Renal cortical epithelial cell (primary cell): ENCODE measurements around the gene MGAT5. TPM values are rescaled to one million over a fixed set of nuclear protein-coding genes. Genes with fewer than 3 reads are reported as not detected.

Source experiments
- DNase-seq: peaks from one replicate; pipeline ENCODE4 v3.0.0-alpha.2; 2011; ENCODE audit warnings: low read depth
- total RNA-seq: library from RNA; depleted of rRNA; stranded (reverse); fragments of >200 nt; gene quantifications from 2 replicates; pipeline ENCODE4 v1.2.3, GENCODE V29; 2014

Gene MGAT5
- total RNA-seq, 1 donor from 2014 or later: 39.1 TPM

DNA sequence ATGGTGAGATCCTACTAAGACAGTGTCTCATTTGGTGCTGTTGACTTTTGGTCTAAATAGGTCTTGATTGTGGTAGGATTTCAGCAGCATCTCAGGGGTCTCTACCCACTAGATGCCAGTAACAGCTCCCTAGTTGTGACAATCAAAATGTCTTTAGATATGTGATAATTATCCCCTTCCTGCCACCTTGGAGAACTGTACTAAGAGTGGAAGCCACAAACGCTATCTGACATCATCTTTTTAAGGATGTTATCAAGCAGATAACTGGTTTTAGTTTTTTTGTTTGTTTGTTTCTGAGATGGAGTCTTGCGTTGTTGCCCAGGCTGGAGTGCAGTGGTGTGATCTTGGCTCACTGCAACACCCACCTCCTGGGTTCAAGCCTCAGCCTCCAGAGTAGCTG, 3.1 kb downstream of the MGAT5 start:
- no peak for DNase-seq

DNA sequence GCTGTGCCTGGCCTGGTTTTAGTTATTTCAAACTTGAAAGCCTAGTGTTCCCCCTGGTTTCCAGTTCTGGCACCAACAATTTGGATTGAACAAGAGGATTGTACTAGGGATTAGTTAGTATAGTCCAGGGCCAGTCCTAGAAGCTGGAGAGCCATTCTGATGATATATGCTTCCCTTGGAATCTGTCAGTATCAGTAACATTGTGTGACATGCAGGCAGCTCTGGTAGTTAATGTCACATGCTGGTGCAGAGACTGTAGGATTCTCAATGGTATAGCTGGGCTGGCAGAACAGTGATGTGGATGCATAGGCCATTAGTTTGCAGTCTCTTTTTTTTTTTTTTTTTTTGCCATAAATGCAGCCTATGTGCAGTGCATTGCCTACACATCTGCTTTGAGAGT, 3.6 kb downstream of the MGAT5 start:
- no peak for DNase-seq

DNA sequence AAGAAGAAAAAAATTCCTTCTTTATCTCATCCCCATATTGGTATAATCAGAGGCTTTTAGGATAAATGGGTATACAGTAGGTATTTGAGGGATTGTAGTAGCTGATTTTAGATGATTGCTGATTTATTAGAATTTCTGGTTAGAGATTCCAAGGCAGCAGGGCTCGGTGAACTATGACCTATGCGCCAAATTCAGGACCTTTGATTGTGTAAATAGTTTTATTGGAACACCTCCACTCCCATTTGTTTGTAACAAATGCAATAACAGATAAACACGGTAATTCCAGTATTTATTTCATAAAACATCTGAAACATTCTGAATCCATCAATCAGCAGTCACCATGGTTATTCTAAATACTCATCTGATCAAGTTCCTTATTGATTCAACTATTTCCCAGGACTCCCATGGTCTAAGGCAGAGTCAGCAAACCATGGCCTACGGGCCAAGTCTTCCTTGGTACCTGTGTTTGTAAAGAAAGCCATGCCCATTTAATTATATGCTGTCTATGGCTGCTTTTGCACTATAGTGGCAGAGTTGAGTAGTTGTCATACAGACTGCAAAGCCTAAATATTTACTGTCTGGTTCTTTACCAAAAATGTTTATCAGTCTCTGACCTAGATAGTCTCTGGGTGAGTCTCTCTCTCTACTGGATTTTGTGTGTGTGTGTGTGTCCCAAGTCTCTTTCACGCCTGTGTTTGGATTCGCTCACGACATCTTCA, 4.3 kb downstream of the MGAT5 start:
- DNase-seq: no peak

DNA sequence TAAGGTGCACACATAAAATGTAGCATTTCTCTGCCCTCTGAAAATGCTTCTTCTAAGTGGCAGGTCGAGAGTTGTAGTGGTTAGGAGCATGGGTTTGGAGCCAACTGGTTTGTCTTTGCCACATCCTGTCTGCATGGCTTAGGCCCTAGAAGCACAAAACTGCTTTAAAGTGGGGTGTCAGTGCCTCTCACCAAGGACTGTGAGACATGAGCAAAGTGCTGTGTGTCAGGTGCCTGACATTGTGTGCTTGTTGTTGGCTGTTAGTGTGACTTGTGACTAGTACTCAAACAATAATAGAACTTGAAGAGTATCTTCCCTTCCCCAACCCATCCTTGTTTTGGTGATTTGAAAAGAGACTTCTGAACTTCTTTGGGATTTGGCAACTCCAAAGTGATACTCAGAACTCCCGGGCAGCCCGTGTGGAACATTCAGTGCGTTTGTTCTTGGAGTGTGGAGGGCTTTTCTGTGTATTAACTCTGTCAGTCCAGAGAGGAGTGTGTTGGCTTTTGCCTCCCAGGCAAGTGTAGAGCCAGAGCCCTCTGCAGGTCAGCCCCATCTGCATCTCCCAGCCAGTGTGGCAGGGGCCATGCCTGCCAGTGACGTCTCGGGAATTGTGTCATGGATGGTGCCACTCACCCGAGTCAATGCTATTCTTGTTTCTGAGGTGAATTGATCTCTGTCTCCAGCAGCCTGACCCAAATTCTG, 5.0 kb downstream of the MGAT5 start:
- no peak for DNase-seq

DNA sequence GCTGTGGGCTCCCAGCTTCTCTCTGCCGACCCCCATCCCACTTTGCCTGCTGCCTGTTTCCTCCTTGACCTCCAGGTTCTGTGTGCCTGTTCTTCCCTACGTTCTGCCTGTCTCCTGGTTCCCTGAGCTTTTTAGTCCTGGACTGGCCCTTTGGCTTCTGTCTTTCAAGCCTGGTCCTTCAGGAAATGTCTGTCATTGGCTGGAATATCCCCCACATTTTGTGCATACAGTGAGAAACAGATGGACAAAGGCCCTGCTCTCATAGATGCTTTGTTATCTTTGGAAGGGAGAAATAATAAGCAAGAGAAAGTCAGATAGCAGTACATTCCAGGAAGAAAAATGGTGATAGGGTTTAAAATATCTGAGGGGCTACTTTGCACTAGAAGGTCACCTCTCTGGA, 5.7 kb downstream of the MGAT5 start:
- no peak for DNase-seq

DNA sequence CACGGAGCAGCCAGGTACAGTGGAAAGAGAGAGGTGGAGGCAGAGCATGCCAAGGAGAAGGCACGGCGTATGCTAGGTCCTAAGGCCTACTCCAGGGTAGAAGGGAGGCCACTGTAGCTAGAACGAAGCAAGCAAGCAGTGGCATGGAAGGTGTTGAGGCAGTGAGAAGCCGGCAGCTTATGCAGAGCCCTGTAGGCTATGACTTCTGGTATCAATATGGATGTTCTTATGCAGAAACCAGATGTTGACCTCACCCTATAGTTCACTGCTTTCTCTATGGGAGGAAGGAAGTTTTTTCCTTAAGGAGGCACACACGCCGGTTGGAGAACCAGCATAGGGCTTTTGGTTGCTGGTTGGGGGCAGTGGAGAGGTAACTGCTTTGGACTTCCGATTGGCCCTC, 6.1 kb downstream of the MGAT5 start:
- no peak for DNase-seq

DNA sequence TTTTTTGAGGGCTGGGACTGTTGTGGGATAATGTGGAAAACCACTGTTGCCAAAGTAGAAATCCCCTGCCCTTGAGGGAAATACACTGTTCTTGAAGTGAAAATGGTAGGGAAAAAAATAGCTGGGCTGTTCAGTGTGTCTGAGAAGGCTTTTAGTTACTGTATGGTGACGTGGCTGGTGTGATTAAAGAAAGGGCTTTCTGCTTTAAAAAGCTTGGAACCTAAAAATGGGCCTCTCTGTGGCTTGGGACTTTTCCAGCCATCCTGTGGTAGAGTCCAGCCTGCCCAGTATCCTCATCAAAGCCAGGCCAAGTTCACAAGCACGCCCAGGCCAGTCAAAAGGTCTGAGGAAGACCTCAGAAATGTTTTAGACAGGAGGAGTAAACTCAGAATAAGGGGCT, 6.8 kb downstream of the MGAT5 start:
- DNase-seq: peak; percentile 12

DNA sequence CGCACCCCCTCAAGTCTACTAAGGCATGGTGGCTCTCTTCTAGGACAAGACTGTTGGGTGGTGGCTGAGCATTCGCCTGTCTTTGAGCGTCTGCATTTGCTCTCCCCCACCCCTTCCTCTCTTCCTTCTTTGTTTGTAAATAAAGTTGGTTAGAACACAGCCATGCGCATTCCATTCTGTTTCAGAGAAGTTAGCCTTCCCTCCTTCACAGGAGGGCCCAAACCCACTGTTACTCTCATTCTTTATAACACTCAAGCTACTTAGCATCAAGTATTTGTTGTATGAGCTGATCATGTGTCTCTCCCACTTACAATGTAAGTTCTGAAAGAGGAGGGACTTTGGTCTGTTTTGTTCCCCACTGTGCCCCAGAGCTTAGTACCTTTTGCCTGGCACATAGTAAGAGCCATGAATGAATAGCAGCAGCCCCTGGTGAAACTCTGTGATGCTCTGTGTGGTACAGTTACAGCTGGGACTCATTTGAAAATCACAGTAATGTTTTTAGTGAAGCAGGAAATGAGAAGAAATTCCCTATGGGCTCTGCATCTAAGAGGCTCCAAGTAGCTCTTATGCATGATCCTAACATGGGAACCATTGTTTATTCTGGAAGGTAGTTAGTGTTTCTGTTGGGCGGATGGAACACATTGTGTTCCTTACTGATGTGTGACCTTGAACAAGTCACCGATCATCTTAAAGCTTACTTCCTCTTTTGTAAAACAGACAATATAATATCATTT, 7.7 kb downstream of the MGAT5 start:
- DNase-seq: no peak

DNA sequence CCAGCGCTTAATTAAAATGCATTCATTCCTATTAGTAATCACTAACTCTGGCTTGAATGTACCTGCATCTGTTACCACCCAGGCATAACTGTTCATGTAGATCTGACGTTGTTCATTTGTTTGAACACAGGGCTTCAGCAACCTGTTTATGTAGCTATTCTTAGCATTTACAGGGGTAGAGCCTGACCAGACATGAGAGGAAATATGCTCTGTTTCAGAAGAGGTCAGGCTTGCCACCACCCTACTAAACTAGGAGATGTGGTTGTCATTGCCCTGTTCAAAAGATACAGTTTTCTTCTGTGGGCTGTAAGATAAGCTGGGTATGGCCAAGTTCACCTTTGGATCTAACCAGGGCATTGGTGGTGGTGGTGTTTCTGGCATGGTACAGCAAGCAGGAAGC, 8.8 kb downstream of the MGAT5 start:
- no peak for DNase-seq

DNA sequence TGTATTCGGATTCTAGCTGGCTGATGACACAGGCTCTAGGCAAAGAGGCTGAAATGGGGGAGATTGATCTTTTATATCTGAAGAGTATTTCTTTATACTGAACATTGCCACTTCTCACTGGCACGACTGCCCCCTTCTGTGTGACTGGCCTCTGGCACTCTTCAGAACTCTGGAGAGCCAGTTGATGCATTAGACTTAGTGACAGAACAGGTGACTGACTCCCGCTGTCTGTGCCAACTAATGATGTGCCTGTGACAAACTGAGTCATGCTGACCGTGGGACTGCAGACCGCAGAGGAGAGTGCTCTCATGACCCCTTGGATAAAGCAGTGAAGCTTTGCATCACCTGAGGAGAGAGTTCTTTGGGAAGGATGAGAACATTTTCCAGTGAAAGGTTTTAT, 14.4 kb downstream of the MGAT5 start:
- peak; percentile 63 for DNase-seq

DNA sequence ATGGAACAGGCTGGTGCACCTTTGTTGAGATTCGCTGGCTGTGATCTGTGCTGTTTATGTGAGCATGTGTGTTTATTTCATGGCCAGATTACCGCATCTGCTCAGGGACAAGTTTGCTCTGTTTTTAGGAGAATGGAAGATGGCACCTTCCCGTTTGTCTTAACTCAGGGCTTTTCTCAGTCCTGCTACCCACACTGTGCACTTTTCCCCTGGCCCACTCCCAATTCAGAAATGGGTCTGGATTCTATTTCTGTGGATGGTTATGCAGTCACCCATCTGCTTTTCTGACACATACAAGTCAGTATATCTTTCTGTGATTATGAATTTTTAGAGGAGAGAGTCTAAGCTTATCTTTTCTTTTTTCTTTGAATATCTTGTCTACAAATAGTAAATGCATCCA, 15.4 kb downstream of the MGAT5 start:
- DNase-seq: no peak

DNA sequence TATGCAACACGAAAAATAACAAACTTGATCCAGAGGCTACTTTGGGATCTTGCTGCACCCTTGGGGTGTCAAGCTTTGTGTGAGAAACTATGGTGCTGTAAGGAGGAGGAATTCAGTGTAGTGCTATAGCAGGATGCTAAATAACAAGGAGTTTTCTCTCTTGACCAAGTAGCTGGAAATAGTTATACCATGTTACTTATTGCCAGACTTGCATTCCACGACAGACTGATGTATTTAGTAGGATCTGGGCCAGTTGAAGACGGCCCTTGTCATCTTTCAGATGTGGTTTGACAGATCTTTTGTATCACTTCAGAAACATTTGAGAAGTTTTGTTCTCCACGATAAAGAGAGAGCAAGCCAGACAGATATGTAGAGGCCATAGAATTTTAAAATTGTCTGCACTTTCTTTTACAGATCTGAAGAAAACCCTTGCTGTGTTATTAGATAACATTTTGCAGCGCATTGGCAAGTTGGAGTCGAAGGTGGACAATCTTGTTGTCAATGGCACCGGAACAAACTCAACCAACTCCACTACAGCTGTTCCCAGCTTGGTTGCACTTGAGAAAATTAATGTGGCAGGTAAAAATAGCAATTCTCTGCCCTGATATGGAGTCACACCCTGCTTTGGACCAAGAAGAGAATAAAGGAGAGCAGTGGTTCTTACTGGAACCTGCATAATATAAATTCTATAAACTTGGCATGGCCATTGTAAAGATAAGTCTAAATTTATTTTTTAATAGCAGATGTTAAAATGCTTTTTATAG, 16.3 kb downstream of the MGAT5 start:
- DNase-seq: peak; percentile 30

DNA sequence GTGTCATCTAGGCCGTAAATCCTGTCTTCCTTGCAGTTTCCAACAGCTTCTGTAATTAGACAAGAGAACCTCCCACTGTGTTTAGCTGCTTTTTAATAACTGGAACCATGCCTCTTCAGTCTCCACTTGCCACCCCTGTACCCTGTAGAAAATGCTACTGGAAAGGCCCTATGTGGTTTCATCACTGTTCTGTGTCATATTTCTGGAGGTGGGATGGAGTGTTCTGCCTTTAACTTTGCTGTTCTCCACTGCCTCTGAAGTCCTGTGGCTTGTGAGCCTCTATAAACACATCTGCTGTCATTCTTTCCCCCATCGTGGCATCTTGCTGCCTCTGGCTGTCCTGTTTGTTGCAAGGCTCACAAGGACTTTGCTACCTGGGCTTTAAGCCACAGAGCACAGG, 17.9 kb downstream of the MGAT5 start:
- DNase-seq: no peak

DNA sequence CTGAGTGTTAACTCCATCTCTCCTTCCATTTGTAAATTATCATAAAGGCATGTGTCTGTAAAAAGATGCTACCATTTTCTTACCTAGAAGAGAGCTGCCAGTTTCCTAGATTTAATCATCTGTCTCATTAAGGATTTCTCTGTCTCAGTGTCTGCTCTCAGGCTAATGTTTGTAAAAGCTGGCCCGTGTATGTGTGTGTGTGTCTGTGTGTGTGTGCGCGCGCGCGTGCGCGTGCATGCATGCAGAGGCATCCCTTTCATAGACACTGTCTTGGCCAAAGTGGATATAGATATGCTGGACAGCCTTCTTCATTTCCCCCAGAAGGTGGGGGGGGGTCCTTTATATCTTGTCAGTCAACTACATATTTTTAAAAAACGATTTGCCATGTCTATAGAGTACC, 18.9 kb downstream of the MGAT5 start:
- DNase-seq: no peak

DNA sequence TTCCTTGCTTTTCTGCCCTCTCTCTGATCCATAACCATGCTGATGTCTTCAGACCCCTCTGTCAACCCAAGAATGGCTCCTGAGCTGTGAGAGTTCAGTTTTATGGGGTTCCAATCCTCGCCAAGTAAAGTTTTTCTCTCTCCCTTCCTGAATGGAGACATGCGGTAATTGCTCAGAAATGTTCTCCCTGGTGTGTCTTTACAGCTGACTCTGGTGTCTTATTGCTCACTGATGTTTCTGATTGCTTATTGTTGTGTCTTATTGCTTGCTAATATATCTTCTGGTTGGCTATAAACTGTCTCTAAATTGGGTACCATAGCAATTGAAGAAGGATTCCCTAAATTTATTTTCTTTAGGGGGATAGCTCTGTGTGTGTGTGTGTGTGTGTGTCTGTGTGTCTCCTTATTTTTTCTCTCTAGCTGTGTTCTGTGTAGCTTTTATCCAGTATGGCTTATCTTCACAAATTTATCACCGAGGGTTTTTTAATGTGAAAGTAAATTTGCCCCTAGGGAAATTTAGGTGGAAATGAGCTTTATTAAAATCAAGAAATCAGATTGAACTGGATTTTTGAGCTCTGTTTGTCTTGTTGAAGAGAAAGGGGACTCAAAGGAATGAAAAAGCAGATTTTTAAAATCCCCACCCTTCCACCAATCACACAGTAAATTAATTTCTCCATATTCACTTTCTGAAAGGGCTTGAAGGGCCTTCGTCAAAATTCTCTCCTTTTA, 19.5 kb downstream of the MGAT5 start:
- DNase-seq: no peak

DNA sequence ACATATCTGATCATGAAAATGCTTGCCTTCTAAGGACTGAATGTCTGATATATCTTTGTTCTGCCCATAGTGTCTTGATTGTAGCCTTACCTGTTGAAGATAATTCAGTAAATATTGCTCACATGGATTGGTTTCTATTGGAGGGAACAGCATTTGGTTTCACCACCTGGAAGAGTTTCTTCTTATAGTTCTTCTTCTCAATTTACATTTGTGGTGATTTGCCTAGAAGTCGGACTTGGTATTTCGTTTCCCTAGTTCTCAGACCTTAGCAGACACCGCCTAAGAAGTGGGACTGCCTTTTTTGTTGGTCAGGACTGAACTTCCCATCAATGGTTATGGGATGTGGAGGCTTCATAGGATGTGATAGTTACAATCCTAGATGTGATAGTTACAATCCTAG, 20.2 kb downstream of the MGAT5 start:
- DNase-seq: no peak

DNA sequence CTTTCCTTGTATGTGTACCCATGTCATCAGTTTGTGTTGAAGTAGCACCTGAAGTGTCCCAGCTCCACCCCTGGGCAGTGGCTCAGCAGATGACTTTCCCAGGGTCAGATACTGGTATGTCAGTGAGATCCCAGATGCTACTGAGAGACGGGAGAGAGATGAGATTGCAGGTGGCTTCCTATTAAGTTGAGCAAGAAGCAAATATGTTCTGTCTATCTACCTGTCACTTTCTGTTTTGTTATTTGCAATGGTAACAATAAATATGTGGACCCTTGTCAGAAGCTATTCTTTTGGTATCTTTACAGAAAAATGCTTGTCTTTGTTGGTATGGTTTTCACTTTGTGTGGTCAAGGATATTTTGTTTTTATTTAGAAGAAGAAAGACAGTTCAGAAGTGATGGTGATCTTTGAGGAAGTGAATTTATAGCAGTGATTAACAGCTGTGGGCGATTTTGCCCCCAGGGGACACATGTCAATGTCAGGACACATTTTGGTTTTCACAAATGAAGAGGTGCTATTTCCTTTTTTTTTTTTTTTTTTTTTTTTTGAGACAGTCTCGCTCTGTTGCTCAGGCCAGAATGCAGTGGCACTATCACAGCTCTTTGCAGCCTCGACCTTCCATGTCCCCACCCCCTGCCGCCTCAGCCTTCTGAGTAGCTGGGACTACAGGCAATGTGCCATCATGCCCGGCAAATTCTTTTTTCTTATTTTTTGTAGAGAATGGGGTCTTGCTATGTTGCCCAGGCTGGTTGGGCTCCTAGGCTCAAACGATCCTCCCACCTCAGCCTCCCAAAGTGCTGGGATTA, 21.4 kb downstream of the MGAT5 start:
- no peak for DNase-seq

DNA sequence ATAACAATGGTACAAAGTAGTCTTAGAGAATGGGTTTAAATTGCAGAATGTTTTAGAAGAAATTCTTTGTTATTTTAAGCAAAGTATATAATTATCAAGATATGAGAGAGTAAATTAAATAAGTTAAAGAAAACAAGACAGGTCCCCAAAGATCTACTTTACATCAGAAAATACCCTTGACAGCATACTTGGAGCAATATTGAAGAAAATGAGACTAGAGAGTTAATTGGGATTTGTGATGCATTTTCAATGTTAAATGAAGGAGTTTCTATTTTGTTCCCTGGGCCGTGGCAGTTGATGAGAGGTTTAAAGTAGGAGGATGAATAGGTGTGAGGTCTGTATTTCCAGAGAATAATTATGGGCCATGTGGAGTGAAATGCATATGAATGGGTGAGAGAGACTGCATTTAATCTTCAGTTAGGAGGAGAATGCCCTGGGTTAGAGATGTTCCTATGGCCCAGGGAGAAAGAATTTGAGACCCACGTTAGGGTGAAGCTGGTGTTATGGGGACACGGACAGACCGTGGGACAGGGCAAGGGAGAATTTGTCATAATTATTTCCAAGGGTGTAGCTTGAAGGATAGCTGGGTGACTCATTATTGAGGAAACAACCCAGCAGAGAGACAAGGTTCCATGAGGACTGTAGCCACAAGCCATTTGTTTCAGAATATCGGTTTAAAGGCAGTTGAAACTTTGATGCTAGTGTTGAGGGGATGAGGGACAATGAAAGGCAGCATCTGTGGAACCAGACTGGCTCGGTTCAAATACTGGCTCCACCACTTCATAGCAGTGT, 22.7 kb downstream of the MGAT5 start:
- DNase-seq: peak; percentile 21

DNA sequence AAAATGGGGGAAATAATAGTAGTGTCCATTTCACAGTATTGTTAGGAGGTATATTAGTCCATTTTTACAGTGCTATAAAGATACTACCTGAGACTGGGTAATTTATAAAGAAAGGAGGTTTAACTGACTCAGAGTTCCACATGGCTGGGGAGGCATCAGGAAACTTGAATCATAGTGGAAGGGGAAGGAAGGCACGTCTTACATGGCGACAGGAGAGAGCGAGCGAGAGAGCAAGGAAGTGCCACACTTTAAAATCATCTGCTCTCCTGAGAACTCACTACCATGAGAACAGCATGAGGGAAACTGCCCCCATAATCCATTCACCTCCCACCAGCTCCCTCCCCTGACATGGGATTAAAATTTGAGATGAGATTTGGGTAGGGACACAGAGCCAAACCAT, 23.4 kb downstream of the MGAT5 start:
- peak; percentile 11 for DNase-seq

DNA sequence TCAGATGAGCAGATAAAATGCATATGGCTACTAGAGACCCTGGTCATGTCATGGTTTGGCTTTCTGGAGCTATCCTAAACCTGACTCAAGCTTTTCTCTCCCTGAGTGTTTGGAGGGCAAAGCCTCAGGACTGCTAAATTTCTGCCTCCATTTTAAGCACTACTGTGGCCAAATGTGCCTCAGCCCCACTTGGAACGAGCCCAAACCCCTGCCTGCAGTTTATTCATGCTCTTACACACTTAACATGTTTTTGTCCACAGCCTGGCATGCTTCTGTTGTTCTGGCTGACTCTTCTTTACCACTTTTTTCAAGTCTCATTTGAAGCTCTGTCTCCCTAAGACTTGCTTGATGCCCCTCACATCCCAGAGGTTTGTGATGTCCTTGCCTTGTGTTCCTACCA, 24.7 kb downstream of the MGAT5 start:
- no peak for DNase-seq
